IMR-90 (cell line): ENCODE results near the gene ZDHHC1. TPM values are rescaled to one million over a fixed set of nuclear protein-coding genes. Genes with fewer than 3 reads are reported as not detected.
"Not testable (repeated sequence)": the region's sequence is repeated elsewhere in the genome, so short reads cannot be mapped to it uniquely, and the experiment has no call there.

Experiments used
- ATAC-seq: fragments of 200-7000 bp; cut with Tn5 transposase; 2 replicates; pipeline ENCODE4 v1.9.1; 2020; ENCODE audit warnings: low read depth, mild to moderate bottlenecking, moderate library complexity
- BruUV-seq: library from RNA; stranded (reverse); fragments of 400-500 nt; replicated peaks from 2 replicates; lab custom pipeline; 2021; lab: Mats Ljungman, UMichigan
- CTCF ChIA-PET: fragments of 300-600 bp; formaldehyde crosslinking; extraction: SDS; loops from one replicate; lab custom pipeline; 2021; ENCODE audit warnings: antibody characterized with exemption; lab: Yijun Ruan, JAX
- POLR2A ChIA-PET: fragments of 300-600 bp; sonication (Branson Sonifier 250); formaldehyde crosslinking; loops from one replicate; lab custom pipeline; 2022; ENCODE audit warnings: antibody characterized with exemption; ENCODE audit not compliant: unreplicated experiment; lab: Charles Lee
- DNase-seq: peaks from one replicate; pipeline ENCODE4 v3.0.0; 2013
- H2AFZ ChIP-seq: replicated peaks from 2 replicates; pipeline ENCODE3; 2013; ENCODE audit warnings: low read length, mild to moderate bottlenecking; ENCODE audit not compliant: poor library complexity
- H2AK5ac ChIP-seq: 2 replicates; pipeline ENCODE4 v1.6.1; 2013; ENCODE audit warnings: low read depth, low read length, inconsistent platforms
- H2AK9ac ChIP-seq: replicated peaks from 2 replicates; pipeline ENCODE3; 2013; ENCODE audit warnings: mild to moderate bottlenecking, low read depth, low read length, moderate library complexity; ENCODE audit not compliant: poor library complexity
- H2BK120ac ChIP-seq: 2 replicates; pipeline ENCODE4 v1.6.1; 2013; ENCODE audit warnings: low read depth, low read length, inconsistent platforms
- H2BK15ac ChIP-seq: 3 replicates; pipeline ENCODE4 v1.6.1; 2013; ENCODE audit warnings: low read depth, low read length, inconsistent platforms
- H2BK20ac ChIP-seq: 2 replicates; pipeline ENCODE4 v1.6.1; 2013; ENCODE audit warnings: low read depth, mild to moderate bottlenecking, inconsistent platforms, low read length, moderate library complexity
- H2BK5ac ChIP-seq: 2 replicates; pipeline ENCODE4 v1.6.1; 2013; ENCODE audit warnings: mild to moderate bottlenecking, low read depth, low read length, inconsistent platforms; ENCODE audit not compliant: poor library complexity, severe bottlenecking
- H3K14ac ChIP-seq: replicated peaks from 2 replicates; pipeline ENCODE4 v1.6.1; 2013; ENCODE audit warnings: low read depth, low read length, inconsistent platforms
- H3K18ac ChIP-seq: 2 replicates; pipeline ENCODE4 v1.6.1; 2013; ENCODE audit warnings: low read depth, low read length, control low read depth
- H3K23ac ChIP-seq: 2 replicates; pipeline ENCODE4 v1.6.1; 2013; ENCODE audit warnings: low read depth, low read length, inconsistent platforms
- H3K27ac ChIP-seq: 2 replicates; pipeline ENCODE4 v1.5.1; 2013; ENCODE audit warnings: mild to moderate bottlenecking, control low read depth, low read length; ENCODE audit not compliant: insufficient read depth
- H3K27me3 ChIP-seq: 2 replicates; pipeline ENCODE4 v1.6.1; 2013; ENCODE audit warnings: low read length; ENCODE audit not compliant: control insufficient read depth, insufficient read depth
- H3K36me3 ChIP-seq: 2 replicates; pipeline ENCODE4 v1.6.1; 2013; ENCODE audit warnings: low read length, mixed read lengths; ENCODE audit not compliant: control insufficient read depth, insufficient read depth
- H3K4ac ChIP-seq: 2 replicates; pipeline ENCODE4 v1.6.1; 2013; ENCODE audit warnings: low read depth, low read length, inconsistent platforms
- H3K4me1 ChIP-seq: 2 replicates; pipeline ENCODE4 v1.6.1; 2013; ENCODE audit warnings: low read length, mixed read lengths; ENCODE audit not compliant: control insufficient read depth, insufficient read depth
- H3K4me2 ChIP-seq: 2 replicates; pipeline ENCODE4 v1.6.1; 2013; ENCODE audit warnings: low read depth, mild to moderate bottlenecking, control low read depth, low read length, moderate library complexity
- H3K4me3 ChIP-seq: 2 replicates; pipeline ENCODE4 v1.5.1; 2013; ENCODE audit warnings: low read depth, mild to moderate bottlenecking, control low read depth, low read length, moderate library complexity; ENCODE audit not compliant: insufficient read depth
- H3K56ac ChIP-seq: 2 replicates; pipeline ENCODE4 v1.6.1; 2013; ENCODE audit warnings: low read length, inconsistent platforms; ENCODE audit not compliant: insufficient read depth; ENCODE audit errors: extremely low read depth
- H3K79me1 ChIP-seq, 2 experiments: 2 replicates each; pipeline ENCODE4 v1.6.1; 2013; ENCODE audit warnings: low read length in 2 of 2, inconsistent platforms in 1 of 2, low read depth in 1 of 2
- H3K9ac ChIP-seq: 2 replicates; pipeline ENCODE4 v1.6.1; 2013; ENCODE audit warnings: low read depth, low read length, control low read depth
- H3K9me1 ChIP-seq: 2 replicates; pipeline ENCODE4 v1.6.1; 2013; ENCODE audit warnings: low read length, inconsistent platforms; ENCODE audit not compliant: insufficient read depth
- H3K9me3 ChIP-seq: 2 replicates; pipeline ENCODE4 v1.6.1; 2013; ENCODE audit warnings: low read length; ENCODE audit not compliant: control insufficient read depth, insufficient read depth
- H4K20me1 ChIP-seq: 2 replicates; pipeline ENCODE4 v1.6.1; 2013; ENCODE audit warnings: low read length, inconsistent platforms; ENCODE audit not compliant: insufficient read depth
- H4K5ac ChIP-seq: 2 replicates; pipeline ENCODE4 v1.6.1; 2013; ENCODE audit warnings: mild to moderate bottlenecking, low read depth, low read length, control low read depth
- H4K8ac ChIP-seq, 2 experiments: 2 replicates each; pipeline ENCODE4 v1.6.1; 2013; ENCODE audit warnings: low read depth in 2 of 2, low read length in 2 of 2, control low read depth in 1 of 2, inconsistent platforms in 1 of 2
- H4K91ac ChIP-seq: 2 replicates; pipeline ENCODE4 v1.6.1; 2013; ENCODE audit warnings: low read depth, low read length, inconsistent platforms; ENCODE audit not compliant: insufficient read depth
- WGBS, 2 experiments: methylation state at CpG; one replicate each; pipeline versions ENCODE4 v1.1.5 to v1.1.7; 2013; ENCODE audit warnings: missing lambda C conversion rate in 2 of 2; ENCODE audit not compliant: insufficient read length in 1 of 2; ENCODE audit errors: extremely low coverage in 2 of 2; 5-methylcytosine and 5-hydroxymethylcytosine counted together
- dilution Hi-C: fragments of 300-500 bp; cut with HindIII; formaldehyde crosslinking; loops from one replicate; pipeline ENCODE4 v1.14.3; 2018; ENCODE audit warnings: low sequenced_read_pairs; ENCODE audit not compliant: unreplicated experiment
- in situ Hi-C: fragments of 300-500 bp; cut with MboI; formaldehyde crosslinking; loops from 3 replicates; pipeline ENCODE4 v1.14.3; 2019; ENCODE audit warnings: low sequenced_read_pairs, inconsistent platforms, mixed read lengths
- intact Hi-C: fragments of 100-400 bp; cut with micrococcal nuclease; formaldehyde crosslinking; loops from 2 replicates; pipeline ENCODE4 v1.10.0; 2022
- polyA plus RNA-seq, 3 experiments: library from polyadenylated mRNA; depleted of rRNA; stranded (reverse); fragments of >200 nt; gene quantifications; 2 replicates each; pipeline ENCODE4 v1.2.3, GENCODE V29; 2012; ENCODE audit warnings: low replicate concordance in 1 of 3
- total RNA-seq: library from RNA; depleted of rRNA; stranded (reverse); fragments of >200 nt; gene quantifications from 2 replicates; pipeline ENCODE4 v1.2.3, GENCODE V29; 2012

ZDHHC1 gene
- total and polyA plus RNA-seq, 2 of the 4 experiments (the other 2 are of a cell fraction): 2.0 to 5.9 TPM

DNA sequence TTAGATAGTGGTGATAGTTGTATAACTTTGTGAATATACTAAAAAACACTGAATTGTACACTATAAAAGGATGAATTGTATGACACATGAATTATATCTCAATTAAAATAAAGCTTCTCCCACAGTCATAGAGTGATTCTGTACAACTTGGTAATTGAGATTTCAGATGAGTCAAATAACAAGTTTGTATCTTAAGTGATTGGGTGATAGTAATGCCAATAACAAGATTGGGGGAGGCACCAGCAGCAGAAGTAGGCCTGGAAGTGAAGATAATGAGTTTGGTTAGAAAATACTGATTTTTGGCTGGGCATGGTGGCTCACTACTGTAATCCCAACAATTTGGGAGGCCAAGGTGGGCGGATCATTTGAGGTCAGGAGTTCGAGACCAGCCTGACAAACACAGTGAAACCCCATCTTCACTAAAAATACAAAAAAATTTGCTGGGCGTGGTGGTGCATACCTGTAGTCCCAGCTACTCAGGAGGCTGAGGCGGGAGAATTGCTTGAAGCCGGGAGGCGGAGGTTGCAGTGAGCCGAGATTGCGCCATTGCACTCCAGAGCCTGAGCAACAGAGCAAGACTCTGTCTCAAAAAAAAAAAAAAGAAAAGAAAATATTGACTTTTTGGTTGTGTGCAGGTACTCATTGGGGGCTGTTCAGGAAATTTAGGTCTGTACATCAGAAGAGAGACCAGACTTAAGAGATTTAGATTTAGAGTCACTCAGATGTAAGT lies 56.6 kb downstream of the ZDHHC1 start:
- BruUV-seq, H3K4me1 ChIP-seq, H3K9ac ChIP-seq, dilution Hi-C loops, H3K9me3 ChIP-seq, H2BK5ac ChIP-seq, POLR2A ChIA-PET, H4K5ac ChIP-seq, H2AK9ac ChIP-seq, H3K27ac ChIP-seq, in situ Hi-C loops, H2BK15ac ChIP-seq, H2AK5ac ChIP-seq, H3K4ac ChIP-seq, H2BK120ac ChIP-seq, H3K56ac ChIP-seq, H3K14ac ChIP-seq, intact Hi-C loops, H2BK20ac ChIP-seq, H3K23ac ChIP-seq, CTCF ChIA-PET, H4K91ac ChIP-seq, H3K4me2 ChIP-seq, ATAC-seq, H3K79me1 ChIP-seq, H3K4me3 ChIP-seq, H4K8ac ChIP-seq, H4K20me1 ChIP-seq, H3K18ac ChIP-seq, DNase-seq, H2AFZ ChIP-seq, H3K9me1 ChIP-seq, H3K36me3 ChIP-seq: not testable (repeated sequence)
- peaks cover 39% of the 10 kb centered on the region for H3K27me3 ChIP-seq
- WGBS, 2 experiments: 100% methylated on average over 3 of the region's 8 CpGs; no CpG with 5 or more reads in 1 of the 2 experiments
